Adrenal gland (tissue), 12 donors: ENCODE measurements around the gene MIF4GD. TPM values are rescaled to one million over a fixed set of nuclear protein-coding genes. Genes with fewer than 3 reads are reported as not detected.

ENCODE experiments used
- DNase-seq, 7 donors: peaks; one replicate each; pipeline ENCODE4 v3.0.0-alpha.2; 2019 to 2020
- H3K27ac ChIP-seq, 5 donors: fragments of 200-600 bp; sonication (generic) in 4 of 5; 1 replicate in 3 of 5; 2 replicates in 2 of 5; pipeline versions ENCODE4 v1.5.1 to v1.8.0; 2016 to 2020; ENCODE audit warnings: mild to moderate bottlenecking in 1 of 5
- H3K27me3 ChIP-seq: fragments of 200-600 bp; 2 replicates; pipeline ENCODE4 v1.8.0; 2021
- H3K36me3 ChIP-seq, 2 donors: fragments of 200-600 bp; replicated peaks in 1 of 2; 1 replicate in 1 of 2; 2 replicates in 1 of 2; pipeline versions ENCODE4 v1.5.1 to v1.8.0; 2018 to 2022
- H3K4me1 ChIP-seq, 2 donors: fragments of 200-600 bp; replicated peaks in 1 of 2; 1 replicate in 1 of 2; 2 replicates in 1 of 2; pipeline versions ENCODE4 v1.5.1 to v1.8.0; 2018 to 2021
- H3K4me3 ChIP-seq, 4 donors: fragments of 200-600 bp; sonication (generic) in 3 of 4; one replicate each; pipeline ENCODE4 v1.5.1; 2016 to 2018
- H3K9me3 ChIP-seq, 3 donors: fragments of 200-600 bp; sonication (generic) in 1 of 3; replicated peaks in 1 of 3; 1 replicate in 2 of 3; 2 replicates in 1 of 3; pipeline versions ENCODE4 v1.5.1 to v1.8.0; 2016 to 2021
- POLR2A ChIP-seq, 2 donors: fragments of 450-650 bp; IDR thresholded peaks; one replicate each; pipeline ENCODE4 v1.6.1; 2017; ENCODE audit warnings: antibody characterized with exemption in 2 of 2, mild to moderate bottlenecking in 2 of 2, moderate library complexity in 1 of 2
- WGBS, 4 donors: extraction: QIAGEN DNeasy Blood & Tissue Kit in 2 of 4; methylation state at CpG; one replicate each; pipeline versions ENCODE4 v1.1.5 to v1.1.7; 2013 to 2017; 5-methylcytosine and 5-hydroxymethylcytosine counted together
- intact Hi-C, 2 donors: fragments of 100-400 bp; cut with DNase I; formaldehyde crosslinking; loops; one replicate each; pipeline versions ENCODE4 v1.14.1 to v1.15.0; 2022 to 2023
- polyA plus RNA-seq, 3 donors: library from polyadenylated mRNA; stranded (reverse); fragments of 200-250 nt in 2 of 3; fragments of 350-450 nt in 1 of 3; fragmentation: Illumina TruSeq in 1 of 3; extraction: RNeasy Lipid Tissue Mini Kit (QIAGEN cat#74804) in 1 of 3; gene quantifications; one replicate each; pipeline ENCODE4 v1.2.3, GENCODE V29; 2013 to 2014
- total RNA-seq, 9 donors: library from RNA; depleted of rRNA in 4 of 9; stranded (reverse); fragments of >200 nt in 4 of 9; fragments of 120-200 nt in 1 of 9; fragmentation: NEBNext Ultra II Directional in 1 of 9; extraction: Animal tissue kit (Norgen Biotek cat#: 25700) in 1 of 9; gene quantifications; one replicate each; pipeline versions ENCODE4 v1.1.0 to v1.2.4, GENCODE V29; 2013 to 2023
- TF ChIP-seq, protein P1 (sequence below), 6 experiments: fragments of 450-650 bp in 4 of 6; fragments of 200-600 bp in 2 of 6; sonication (generic) in 1 of 6; IDR thresholded peaks; 1 replicate in 5 of 6; 2 replicates in 1 of 6; pipeline versions ENCODE4 v1.5.1 to v1.8.0; 2016 to 2021; ENCODE audit warnings: antibody characterized with exemption in 6 of 6, mild to moderate bottlenecking in 2 of 6, moderate library complexity in 1 of 6
- donor health status: healthy with polysubstance abuse.
- donor health status: Bipolar disorder and iron deficiency.
- donor health status: DM: yes; HTN: yes; CAD: no.
- donor health status: DM: no; HTN: no; CAD: no.
- donor health status: DM: no; HTN: no; CAD: no.
- donor health status: DM: yes; HTN: yes; CAD: no.

The MIF4GD gene
- total and polyA plus RNA-seq, 12 donors = 9.2 to 53.0 (median 21.2) TPM

DNA sequence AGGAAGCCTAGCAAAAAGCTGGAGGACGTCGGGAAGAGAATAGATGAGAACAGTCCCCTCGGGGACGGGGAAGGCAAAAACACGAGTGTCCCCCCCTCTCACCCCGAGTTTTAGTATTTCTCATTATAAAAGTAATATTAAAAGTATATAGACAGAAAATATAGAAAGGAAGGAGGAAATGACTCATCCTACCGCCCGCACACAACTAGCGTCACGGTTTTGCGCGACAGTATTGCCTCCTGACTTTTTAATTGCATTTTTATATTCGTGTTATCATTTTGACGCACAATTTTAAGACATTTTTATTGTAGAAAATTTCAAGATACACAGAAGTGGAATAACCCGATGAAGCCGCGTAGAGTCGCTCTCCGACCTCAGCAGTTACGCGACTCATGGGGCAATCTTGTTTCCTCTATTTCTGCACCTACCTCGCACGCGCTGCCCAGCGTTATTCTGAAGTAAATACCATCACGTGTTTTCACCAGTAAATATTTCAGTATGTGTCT lies 18.9 kb upstream of the MIF4GD start:
- Histone ChIP-seq H3K36me3 (peaks cover 0 to 8% of the 10 kb centered on the region in 2 donors), H3K27me3 (no peaks in the 10 kb centered on the region), H3K27ac (peak overlapping the region; percentile 86 to 99 (median 90)), H3K9me3 (no peaks in the 10 kb centered on the region), H3K4me1 (peaks cover 9 to 30% of the 10 kb centered on the region in 2 donors), H3K4me3 (peak overlapping the region in 2 of 4 donors; percentile 47 to 82)
- peak; percentile 59 to 88 (median 78) for DNase-seq
- TF ChIP-seq POLR2A (IDR thresholded peaks at IDR 0.05) = no peak
- TF ChIP-seq, protein P1, sequence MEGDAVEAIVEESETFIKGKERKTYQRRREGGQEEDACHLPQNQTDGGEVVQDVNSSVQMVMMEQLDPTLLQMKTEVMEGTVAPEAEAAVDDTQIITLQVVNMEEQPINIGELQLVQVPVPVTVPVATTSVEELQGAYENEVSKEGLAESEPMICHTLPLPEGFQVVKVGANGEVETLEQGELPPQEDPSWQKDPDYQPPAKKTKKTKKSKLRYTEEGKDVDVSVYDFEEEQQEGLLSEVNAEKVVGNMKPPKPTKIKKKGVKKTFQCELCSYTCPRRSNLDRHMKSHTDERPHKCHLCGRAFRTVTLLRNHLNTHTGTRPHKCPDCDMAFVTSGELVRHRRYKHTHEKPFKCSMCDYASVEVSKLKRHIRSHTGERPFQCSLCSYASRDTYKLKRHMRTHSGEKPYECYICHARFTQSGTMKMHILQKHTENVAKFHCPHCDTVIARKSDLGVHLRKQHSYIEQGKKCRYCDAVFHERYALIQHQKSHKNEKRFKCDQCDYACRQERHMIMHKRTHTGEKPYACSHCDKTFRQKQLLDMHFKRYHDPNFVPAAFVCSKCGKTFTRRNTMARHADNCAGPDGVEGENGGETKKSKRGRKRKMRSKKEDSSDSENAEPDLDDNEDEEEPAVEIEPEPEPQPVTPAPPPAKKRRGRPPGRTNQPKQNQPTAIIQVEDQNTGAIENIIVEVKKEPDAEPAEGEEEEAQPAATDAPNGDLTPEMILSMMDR (IDR thresholded peaks at IDR 0.05) = peak in 4 of 6 experiments; percentile 13 to 32 (median 30)
- intact Hi-C loops = no loop called here
- 2 to 4% (median 3%) methylated on average over 26 of the region's 26 CpGs for WGBS, 4 donors

- TF ChIP-seq, protein P1 (IDR thresholded peaks at IDR 0.05) = peak in 1 of 6 experiments; percentile 5
- peak; percentile 87 to 99 for TF ChIP-seq POLR2A (IDR thresholded peaks at IDR 0.05)
- peak within 1 kb of the TSS; percentile 27 to 82 (median 38) for H3K4me3 ChIP-seq
- H3K36me3 ChIP-seq = peaks cover 0 to 8% of the 10 kb centered on the region in 2 donors
- H3K4me1 ChIP-seq = peaks cover 9 to 30% of the 10 kb centered on the region in 2 donors
- intact Hi-C loops = no loop called here
- DNase-seq = peak; percentile 97 to 99 (median 99)
- peak within 1 kb of the TSS; percentile 86 to 99 (median 90) for H3K27ac ChIP-seq
- no peaks in the 10 kb centered on the region for H3K9me3 ChIP-seq
- 0% methylated on average over 2 to 65 of the region's 65 CpGs for WGBS, 4 donors
- no peaks in the 10 kb centered on the region for H3K27me3 ChIP-seq
These were observed 18.2 kb upstream of the MIF4GD start, which contains the start of gene SLC25A19 for GRCh38 chr17:75289115-75289831. SLC25A19 (minus strand) TSS chr17:75289433; CDS start chr17:75286764, 2,669 bp downstream.

DNA sequence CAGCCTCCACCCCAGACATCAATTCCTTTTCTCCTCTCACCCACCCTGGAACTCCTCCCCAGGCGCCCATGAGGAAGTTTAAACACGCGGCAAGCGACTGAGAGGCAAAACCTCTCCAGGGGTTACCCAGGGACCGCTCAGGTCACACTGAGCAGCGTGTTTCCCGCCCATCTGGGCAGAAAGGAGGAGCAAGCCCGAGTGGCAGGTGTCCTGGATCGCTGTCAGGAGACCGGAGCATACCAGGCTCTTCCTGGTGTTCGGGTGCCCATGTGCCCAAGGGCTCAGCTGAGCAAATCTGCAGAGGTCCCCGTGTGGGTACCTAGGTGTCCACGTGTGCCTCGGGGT lies 17.7 kb upstream of the MIF4GD start:
- Histone ChIP-seq H3K4me1 (peaks cover 9 to 30% of the 10 kb centered on the region in 2 donors), H3K27me3 (no peaks in the 10 kb centered on the region), H3K27ac (peak overlapping the region; percentile 47 to 99 (median 90)), H3K36me3 (peaks cover 0 to 8% of the 10 kb centered on the region in 2 donors), H3K9me3 (no peaks in the 10 kb centered on the region), H3K4me3 (peak overlapping the region; percentile 27 to 82 (median 38))
- WGBS, 4 donors = 0 to 4% (median 2%) methylated on average over 3 to 14 of the region's 14 CpGs
- intact Hi-C loops = no loop called here
- TF ChIP-seq, protein P1 (IDR thresholded peaks at IDR 0.05) = no peak
- no peak for TF ChIP-seq POLR2A (IDR thresholded peaks at IDR 0.05)
- peak in 5 of 7 donors; percentile 63 to 73 (median 66) for DNase-seq

- peaks cover 9 to 30% of the 10 kb centered on the region in 2 donors for H3K4me1 ChIP-seq
- intact Hi-C loops = no loop called here
- H3K27ac ChIP-seq = peak overlapping the region in 4 of 5 donors; percentile 86 to 99 (median 94)
- no peak for TF ChIP-seq POLR2A (IDR thresholded peaks at IDR 0.05)
- TF ChIP-seq, protein P1 (IDR thresholded peaks at IDR 0.05) = no peak
- no peaks in the 10 kb centered on the region for H3K9me3 ChIP-seq
- H3K4me3 ChIP-seq = peak overlapping the region in 2 of 4 donors; percentile 49 to 82
- WGBS, 4 donors = 21 to 30% (median 24%) methylated on average over 2 of the region's 2 CpGs
- no peaks in the 10 kb centered on the region for H3K27me3 ChIP-seq
- DNase-seq = no peak
- H3K36me3 ChIP-seq = peaks cover 0 to 12% of the 10 kb centered on the region in 2 donors
These were observed 17.3 kb upstream of the MIF4GD start for GRCh38 chr17:75288359-75288758.
